Small intestine (tissue), 7 donors: Measurements from ENCODE around the gene ZSCAN20. TPM values are rescaled to one million over a fixed set of nuclear protein-coding genes. Genes with fewer than 3 reads are reported as not detected.

Experiments
- DNase-seq, 2 donors: peaks; one replicate each; pipeline versions ENCODE4 v3.0.0 to v3.0.0-alpha.2; 2013
- FAIRE-seq: peaks from 2 replicates; lab custom pipeline; 2012; peaks lifted over from hg19 to GRCh38; lab: Jason Lieb, UNC
- H3K27ac ChIP-seq, 3 donors: one replicate each; pipeline ENCODE4 v1.5.1; 2013; ENCODE audit warnings: low read length in 2 of 3, mild to moderate bottlenecking in 2 of 3, control low read depth in 1 of 3, inconsistent platforms in 1 of 3, low read depth in 1 of 3, moderate library complexity in 1 of 3
- H3K27me3 ChIP-seq, 3 donors: one replicate each; pipeline ENCODE4 v1.6.1; 2013; ENCODE audit warnings: low read length in 3 of 3, inconsistent platforms in 1 of 3; ENCODE audit not compliant: control insufficient read depth in 3 of 3, insufficient read depth in 3 of 3
- H3K36me3 ChIP-seq, 3 donors: one replicate each; pipeline ENCODE4 v1.6.1; 2013; ENCODE audit warnings: low read length in 3 of 3, inconsistent platforms in 1 of 3, low read depth in 1 of 3, mild to moderate bottlenecking in 1 of 3, moderate library complexity in 1 of 3; ENCODE audit not compliant: control insufficient read depth in 3 of 3, insufficient read depth in 2 of 3
- H3K4me1 ChIP-seq, 3 donors: one replicate each; pipeline ENCODE4 v1.6.1; 2013; ENCODE audit warnings: low read length in 2 of 3, inconsistent platforms in 1 of 3, low read depth in 1 of 3, mild to moderate bottlenecking in 1 of 3, moderate library complexity in 1 of 3; ENCODE audit not compliant: control insufficient read depth in 3 of 3, insufficient read depth in 2 of 3
- H3K4me3 ChIP-seq, 3 donors: one replicate each; pipeline ENCODE4 v1.5.1; 2013; ENCODE audit warnings: low read length in 3 of 3, control low read depth in 1 of 3, inconsistent platforms in 1 of 3, low read depth in 1 of 3, mild to moderate bottlenecking in 1 of 3, moderate library complexity in 1 of 3
- H3K9me3 ChIP-seq, 2 donors: one replicate each; pipeline ENCODE4 v1.6.1; 2013; ENCODE audit warnings: low read depth in 1 of 2, low read length in 1 of 2; ENCODE audit not compliant: control insufficient read depth in 2 of 2, insufficient read depth in 1 of 2
- WGBS, 3 donors: extraction: QIAGEN DNeasy Blood & Tissue Kit; methylation state at CpG; one replicate each; pipeline ENCODE4 v1.1.7; 2013; 5-methylcytosine and 5-hydroxymethylcytosine counted together
- polyA plus RNA-seq, 4 donors: library from polyadenylated mRNA; stranded (reverse) in 3 of 4; unstranded in 1 of 4; fragments of 200-250 nt in 3 of 4; fragments of 120-200 nt in 1 of 4; gene quantifications; one replicate each; pipeline versions ENCODE4 v1.2.1 to v1.2.3, GENCODE V29; 2013
- donor health status: healthy with polysubstance abuse.
- donor health status: control.
- donor health status: control.
- donor health status: Bipolar disorder and iron deficiency.
- donor health status: healthy.

The ZSCAN20 gene
- polyA plus RNA-seq, 4 donors: 1.6 to 3.1 (median 2.0) TPM

GRCh38 chr1:33456502-33456886, 16.0 kb upstream of the ZSCAN20 start:
- 81 to 86% (median 84%) methylated on average over 6 of the region's 6 CpGs for WGBS, 3 donors
- Histone ChIP-seq H3K4me3 (no peak overlapping the region), H3K27me3 (no peaks in the 10 kb centered on the region), H3K36me3 (no peaks in the 10 kb centered on the region), H3K27ac (no peak overlapping the region), H3K4me1 (no peaks in the 10 kb centered on the region), H3K9me3 (peaks cover 0 to 3% of the 10 kb centered on the region in 2 donors)
- FAIRE-seq (no peak), DNase-seq (no peak)

DNA sequence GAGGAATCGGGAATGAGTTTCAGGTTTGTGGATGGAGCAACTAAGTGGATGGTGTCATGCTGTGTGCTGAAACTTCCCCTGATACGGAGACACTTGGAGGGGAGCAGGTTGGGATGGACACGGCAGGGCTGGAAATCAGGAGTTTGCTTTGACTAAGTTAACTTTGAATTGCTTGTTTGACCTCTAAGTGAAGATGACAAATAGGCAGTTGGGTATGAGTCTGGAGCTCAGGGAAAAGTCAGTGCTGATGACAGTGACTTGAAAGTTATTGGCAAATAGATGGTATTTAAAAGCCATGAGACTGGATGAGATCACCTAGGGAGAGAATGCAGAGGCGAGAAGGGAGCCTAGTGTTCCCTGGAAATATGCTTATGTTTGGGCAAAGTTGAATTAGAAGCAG, 12.8 kb upstream of the ZSCAN20 start:
- DNase-seq (no peak), FAIRE-seq (no peak)
- Histone ChIP-seq H3K4me1 (no peaks in the 10 kb centered on the region), H3K9me3 (no peaks in the 10 kb centered on the region), H3K4me3 (no peak overlapping the region), H3K36me3 (no peaks in the 10 kb centered on the region), H3K27ac (no peak overlapping the region), H3K27me3 (no peaks in the 10 kb centered on the region)
- WGBS, 3 donors: 83 to 94% (median 83%) methylated on average over 4 of the region's 4 CpGs

DNA sequence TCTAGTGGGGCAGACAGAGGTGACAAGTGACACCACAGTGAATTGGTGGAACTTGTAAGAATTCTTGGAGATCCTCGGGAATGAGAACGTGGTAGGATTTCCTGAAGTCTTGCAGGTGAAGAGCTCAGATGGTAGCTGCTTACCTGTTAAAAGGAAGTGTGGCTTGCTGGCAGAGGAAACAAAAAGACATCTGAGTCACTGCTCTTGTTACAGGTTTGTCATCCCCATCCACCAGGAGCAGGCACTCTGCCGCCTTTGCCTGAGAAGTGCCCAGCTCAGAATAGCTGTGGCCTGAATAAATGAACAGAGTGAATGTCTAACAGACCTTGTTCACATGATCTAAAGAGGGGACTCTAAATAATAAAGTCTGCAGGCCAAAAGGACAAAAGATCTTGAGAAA, 12.3 kb upstream of the ZSCAN20 start:
- no peaks in the 10 kb centered on the region for H3K27me3 ChIP-seq
- FAIRE-seq: no peak
- DNase-seq: no peak
- no peak overlapping the region for H3K4me3 ChIP-seq
- no peak overlapping the region for H3K27ac ChIP-seq
- WGBS, 3 donors: 72 to 80% (median 76%) methylated on average over 3 of the region's 3 CpGs
- H3K36me3 ChIP-seq: no peaks in the 10 kb centered on the region
- no peaks in the 10 kb centered on the region for H3K9me3 ChIP-seq
- H3K4me1 ChIP-seq: no peaks in the 10 kb centered on the region

- DNase-seq: no peak
- H3K4me1 ChIP-seq: no peaks in the 10 kb centered on the region
- no peak for FAIRE-seq
- 63 to 81% (median 74%) methylated on average over 4 of the region's 4 CpGs for WGBS, 3 donors
- H3K4me3 ChIP-seq: no peak overlapping the region
- no peaks in the 10 kb centered on the region for H3K9me3 ChIP-seq
- H3K27ac ChIP-seq: peak overlapping the region in 1 of 3 donors; percentile 22
- no peaks in the 10 kb centered on the region for H3K27me3 ChIP-seq
- no peaks in the 10 kb centered on the region for H3K36me3 ChIP-seq
These were observed 11.4 kb upstream of the ZSCAN20 start for GRCh38 chr1:33460947-33461629.

- no peaks in the 10 kb centered on the region for H3K27me3 ChIP-seq
- FAIRE-seq (no peak), DNase-seq (no peak)
- no peaks in the 10 kb centered on the region for H3K36me3 ChIP-seq
- no peaks in the 10 kb centered on the region for H3K4me1 ChIP-seq
- no peak overlapping the region for H3K4me3 ChIP-seq
- no peaks in the 10 kb centered on the region for H3K9me3 ChIP-seq
- no peak overlapping the region for H3K27ac ChIP-seq
- WGBS, 3 donors: 80 to 88% (median 85%) methylated on average over 8 of the region's 8 CpGs
These were observed 9.9 kb upstream of the ZSCAN20 start for GRCh38 chr1:33462405-33463164.

- Histone ChIP-seq H3K27ac (no peak overlapping the region), H3K9me3 (no peaks in the 10 kb centered on the region), H3K4me3 (no peak overlapping the region), H3K36me3 (no peaks in the 10 kb centered on the region), H3K27me3 (no peaks in the 10 kb centered on the region), H3K4me1 (no peaks in the 10 kb centered on the region)
- DNase-seq (no peak), FAIRE-seq (no peak)
- 88 to 94% (median 90%) methylated on average over 3 of the region's 3 CpGs for WGBS, 3 donors
These were observed 7.9 kb upstream of the ZSCAN20 start for GRCh38 chr1:33464552-33464951.

DNA sequence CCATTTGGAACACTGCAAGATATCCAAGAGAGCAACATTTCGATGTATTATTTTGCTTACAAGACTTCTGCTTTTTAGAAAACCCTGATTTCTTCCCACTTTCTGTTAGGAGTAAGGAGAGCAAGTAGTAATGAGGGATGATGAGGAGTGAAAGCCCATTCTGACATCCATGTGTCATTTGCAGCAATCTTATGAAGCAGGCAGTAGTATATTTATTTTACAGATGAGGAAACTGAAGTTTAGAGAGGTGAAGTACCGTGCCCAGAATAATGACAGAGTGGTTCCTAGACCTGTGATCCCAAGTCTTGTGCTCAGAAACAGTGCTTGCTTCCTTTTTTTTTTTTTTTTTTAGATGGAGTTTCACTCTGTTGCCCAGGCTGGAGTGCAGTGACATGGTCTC, 7.1 kb upstream of the ZSCAN20 start:
- Histone ChIP-seq H3K9me3 (no peaks in the 10 kb centered on the region), H3K36me3 (no peaks in the 10 kb centered on the region), H3K27me3 (no peaks in the 10 kb centered on the region), H3K4me1 (no peaks in the 10 kb centered on the region), H3K4me3 (no peak overlapping the region), H3K27ac (no peak overlapping the region)
- no peak for DNase-seq
- WGBS, 3 donors: 76 to 86% (median 83%) methylated on average over 2 of the region's 2 CpGs
- no peak for FAIRE-seq

- DNase-seq (peak in 1 of 2 donors; percentile 26), FAIRE-seq (no peak)
- 46 to 67% (median 57%) methylated on average over 6 of the region's 6 CpGs for WGBS, 3 donors
- Histone ChIP-seq H3K4me3 (no peak overlapping the region), H3K4me1 (no peaks in the 10 kb centered on the region), H3K9me3 (no peaks in the 10 kb centered on the region), H3K27ac (no peak overlapping the region), H3K27me3 (no peaks in the 10 kb centered on the region), H3K36me3 (no peaks in the 10 kb centered on the region)
These were observed 6.3 kb upstream of the ZSCAN20 start for GRCh38 chr1:33466159-33466558.
